Stimulated activated CD8-positive, alpha-beta memory T cell treated with anti-CD3 and anti-CD28 coated beads, Interleukin-4, amount 100 ng/mL, for 24 hours (primary cell): ENCODE results near the gene KIAA1549.
"Not testable (repeated sequence)": the region's sequence is repeated elsewhere in the genome, so short reads cannot be mapped to it uniquely, and the experiment has no call there.

Experiments
- DNase-seq: peaks from one replicate; pipeline ENCODE4 v3.0.0-alpha.2; 2020; ENCODE audit warnings: low read depth

Gene KIAA1549

DNA sequence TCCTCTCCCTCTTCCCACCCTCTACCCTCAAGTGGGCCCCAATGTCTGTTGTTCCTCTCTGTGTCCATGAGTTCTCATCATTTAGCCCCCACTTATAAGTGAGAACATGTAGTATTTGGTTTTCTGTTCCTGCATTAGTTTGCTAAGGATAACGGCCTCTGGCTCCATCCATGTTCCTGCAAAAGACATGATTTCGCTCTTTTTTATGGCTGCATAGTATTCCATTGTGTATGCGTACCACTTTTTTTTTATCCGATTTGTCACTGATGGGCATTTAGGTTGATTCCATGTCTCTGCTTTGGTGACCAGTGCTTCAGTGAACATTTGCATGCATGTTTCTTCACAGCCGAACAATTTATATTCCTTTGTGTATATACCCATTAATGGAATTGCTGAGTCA, 131.5 kb downstream of the KIAA1549 start:
- DNase-seq, result no peak

DNA sequence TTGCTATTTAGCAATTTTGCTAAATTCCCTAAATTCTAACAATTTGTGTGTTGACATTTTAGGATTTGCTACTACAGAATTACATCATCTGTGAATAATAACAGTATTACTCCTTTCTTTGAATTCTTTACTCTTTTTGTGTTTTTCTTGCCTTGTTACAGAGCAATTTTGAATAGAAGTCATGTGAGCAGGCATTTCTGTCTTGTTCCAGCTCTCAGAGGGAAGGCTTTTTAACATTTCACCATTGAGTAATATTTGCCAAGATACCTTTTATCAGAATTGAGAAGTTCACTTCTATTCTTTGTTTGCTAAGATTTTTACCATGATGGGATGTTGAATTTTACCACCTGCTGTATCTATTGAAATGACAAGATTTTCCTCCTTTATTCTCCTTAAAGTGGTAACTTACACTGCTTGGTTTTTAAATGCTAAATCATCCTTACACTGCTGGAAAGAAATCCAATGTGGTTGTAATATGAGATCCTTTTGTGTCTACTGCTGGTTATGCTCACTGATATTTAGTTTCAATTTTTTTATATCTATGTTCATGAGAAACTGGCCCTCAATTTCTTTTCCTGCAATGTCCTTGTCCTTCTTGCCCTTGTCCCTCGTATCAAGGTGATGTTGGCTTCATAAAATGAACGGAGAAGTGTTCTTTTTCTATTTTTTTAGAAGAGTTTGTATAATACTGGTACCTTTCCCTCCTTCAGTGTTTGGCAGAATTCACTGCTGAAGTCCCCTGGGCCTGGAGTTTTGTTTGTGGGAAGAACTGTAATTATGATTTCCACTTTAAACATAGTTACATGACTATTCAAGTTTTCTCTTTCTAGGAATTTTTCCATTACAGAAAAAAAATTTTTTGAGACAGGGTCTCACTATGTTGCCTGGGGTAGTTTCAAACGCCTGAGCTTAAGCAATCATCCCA, 132.9 kb downstream of the KIAA1549 start:
- DNase-seq, result no peak

DNA sequence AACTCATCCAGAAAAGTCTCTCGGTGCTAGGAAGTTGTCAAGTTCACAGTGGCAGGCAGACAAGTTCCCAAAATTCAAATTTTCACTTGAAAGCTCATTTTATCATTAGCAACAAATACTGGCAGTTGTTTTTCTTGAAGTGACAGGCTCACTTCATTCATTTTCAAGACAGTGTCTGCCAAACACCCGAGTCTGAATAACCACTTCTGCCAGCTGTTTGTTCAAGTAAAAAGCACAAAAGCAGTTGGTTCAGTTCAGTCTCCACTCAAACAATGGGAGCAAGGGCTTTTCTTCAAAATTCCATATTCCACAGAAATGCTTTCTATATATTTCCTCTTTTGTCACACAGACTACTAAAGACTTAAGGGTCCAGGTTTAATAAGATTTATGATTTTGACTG, 135.5 kb downstream of the KIAA1549 start:
- no peak for DNase-seq

DNA sequence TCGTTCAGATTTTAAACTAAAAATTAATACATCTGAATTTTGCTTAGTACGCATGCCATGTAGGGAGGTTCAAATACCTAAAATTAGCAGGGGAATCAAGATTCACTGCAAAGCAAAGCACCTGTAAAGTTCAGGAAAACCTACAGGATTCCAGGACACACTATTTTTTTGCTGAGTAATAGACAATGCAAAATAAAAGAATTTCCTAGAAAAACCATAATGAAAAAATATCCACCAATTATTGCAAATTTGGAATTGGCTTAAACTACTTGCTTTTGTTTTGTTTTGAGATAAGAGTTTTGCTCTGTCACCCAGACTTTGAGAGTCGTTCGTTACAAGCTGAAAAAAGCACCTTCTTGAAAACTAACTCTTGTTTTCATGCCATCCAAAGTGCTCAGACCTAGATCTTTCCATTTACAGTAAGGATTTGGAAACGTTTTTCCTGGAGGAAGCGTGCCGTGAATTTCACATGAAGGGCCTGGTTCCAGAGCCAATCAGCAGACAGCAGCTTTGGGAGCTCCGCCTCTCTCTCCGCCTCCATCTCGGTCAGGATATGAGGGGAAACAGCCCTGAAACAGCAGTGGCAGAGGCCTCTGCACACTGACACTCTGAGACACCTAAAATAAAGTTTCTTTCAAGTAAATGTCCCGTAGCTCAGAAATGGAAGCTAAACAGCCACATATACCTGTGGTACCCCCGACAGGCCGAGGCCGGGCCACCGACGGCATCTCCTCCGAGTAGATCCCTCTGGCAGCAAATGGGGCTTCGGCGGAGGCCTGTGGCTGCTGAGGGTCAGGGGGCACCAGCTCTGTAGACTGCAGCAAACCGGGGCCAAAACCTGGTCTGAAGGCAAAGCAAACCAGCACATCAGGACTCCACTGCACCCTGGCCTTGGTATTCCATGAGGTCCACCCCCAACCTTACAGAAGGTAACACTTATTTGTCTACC, 137.3 kb downstream of the KIAA1549 start:
- no peak for DNase-seq

DNA sequence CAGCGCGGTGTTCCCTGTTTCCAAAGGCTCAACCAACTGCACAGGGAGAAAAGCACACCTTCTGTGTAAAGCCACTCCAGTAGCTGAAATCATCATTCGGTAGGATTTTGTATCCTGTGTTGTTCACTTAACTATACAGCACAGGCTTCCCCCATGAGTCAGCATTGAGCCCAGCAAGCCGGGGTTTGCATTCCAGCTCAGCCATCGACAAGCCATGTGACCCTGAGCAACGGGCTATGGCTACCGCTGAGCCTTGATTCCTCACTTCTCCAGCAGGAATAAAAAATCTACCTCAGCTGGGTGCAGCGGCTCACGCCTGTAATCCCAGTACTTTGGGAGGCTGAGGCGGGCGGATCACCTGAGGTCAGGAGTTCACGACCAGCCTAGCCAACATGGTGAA, 139.1 kb downstream of the KIAA1549 start:
- DNase-seq, result no peak

DNA sequence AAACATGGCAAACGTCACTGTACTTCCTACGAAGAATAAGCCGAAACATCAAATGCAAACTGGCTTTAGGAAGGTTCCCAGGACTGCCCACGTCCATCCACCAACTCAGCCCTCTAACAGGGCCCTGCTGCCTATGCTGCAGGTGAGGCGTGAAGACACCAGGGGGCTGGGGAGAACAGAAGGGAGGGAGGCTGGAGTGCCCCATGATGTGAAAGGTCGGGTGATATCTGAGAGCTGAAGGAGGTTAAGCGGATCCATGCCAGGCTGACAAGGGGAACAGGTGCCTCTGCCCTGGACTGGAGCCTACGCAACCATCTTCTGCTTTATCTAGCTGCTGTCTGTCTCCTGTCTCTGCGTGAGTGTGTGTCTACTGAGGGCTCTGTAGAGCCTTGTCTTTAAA, 143.0 kb downstream of the KIAA1549 start:
- no peak for DNase-seq

DNA sequence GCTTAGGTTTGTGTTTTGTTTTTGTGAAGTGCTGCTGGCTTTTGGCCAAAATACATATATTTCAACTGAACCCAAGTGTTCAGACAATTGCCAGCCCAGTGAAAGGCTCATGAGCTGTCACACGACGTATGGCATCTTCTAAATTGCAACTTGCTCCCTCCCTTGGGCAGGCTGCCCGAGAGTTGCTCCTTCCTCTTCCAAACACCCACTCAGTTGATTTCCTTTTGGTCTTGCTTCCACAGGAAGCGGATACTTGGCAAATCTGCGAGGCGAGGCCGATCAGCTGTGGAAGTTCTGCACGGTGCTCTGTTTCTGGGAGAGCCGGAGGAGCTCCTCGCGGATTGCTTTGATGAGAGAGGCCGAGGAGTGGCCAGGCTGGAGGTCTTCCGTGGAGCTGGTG, 143.6 kb downstream of the KIAA1549 start:
- no peak for DNase-seq

DNA sequence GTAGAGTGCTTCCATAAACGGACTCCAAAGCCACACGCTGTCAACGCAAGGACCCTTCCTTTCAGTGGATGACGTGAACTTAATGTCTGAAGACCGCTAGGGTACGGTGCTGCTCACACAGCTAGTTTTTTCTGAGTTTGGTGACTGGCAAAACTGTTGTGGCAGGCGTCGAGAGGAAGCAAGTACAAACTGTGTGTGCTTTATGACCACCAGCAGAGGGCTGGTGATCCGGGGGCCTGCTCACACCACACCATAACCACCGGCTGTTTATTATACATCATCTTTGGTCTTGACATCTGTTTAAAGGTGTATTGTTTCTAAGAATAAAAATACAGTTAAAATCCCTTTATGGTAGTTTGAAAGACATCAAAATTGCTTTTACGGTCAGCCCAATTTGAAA, 146.1 kb downstream of the KIAA1549 start:
- no peak for DNase-seq

DNA sequence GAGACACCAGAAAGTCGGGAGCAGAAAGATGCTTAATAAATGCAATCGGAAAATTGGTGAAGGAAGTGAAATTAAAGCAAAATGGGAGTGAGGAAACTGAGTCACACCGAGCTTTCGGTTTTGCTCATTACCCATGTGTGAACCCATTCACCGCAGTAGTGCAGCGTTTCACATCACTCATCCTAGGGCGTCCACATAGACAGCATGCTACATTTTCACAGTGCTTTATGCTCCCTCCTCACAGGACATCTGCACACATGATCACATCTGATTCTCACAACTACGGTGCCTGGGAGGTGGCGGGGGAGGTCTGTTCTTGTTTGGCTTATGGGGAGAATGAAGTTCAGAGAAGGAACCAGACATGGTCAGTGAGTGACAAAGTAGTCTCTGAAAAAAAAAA, 146.6 kb downstream of the KIAA1549 start:
- no peak for DNase-seq

DNA sequence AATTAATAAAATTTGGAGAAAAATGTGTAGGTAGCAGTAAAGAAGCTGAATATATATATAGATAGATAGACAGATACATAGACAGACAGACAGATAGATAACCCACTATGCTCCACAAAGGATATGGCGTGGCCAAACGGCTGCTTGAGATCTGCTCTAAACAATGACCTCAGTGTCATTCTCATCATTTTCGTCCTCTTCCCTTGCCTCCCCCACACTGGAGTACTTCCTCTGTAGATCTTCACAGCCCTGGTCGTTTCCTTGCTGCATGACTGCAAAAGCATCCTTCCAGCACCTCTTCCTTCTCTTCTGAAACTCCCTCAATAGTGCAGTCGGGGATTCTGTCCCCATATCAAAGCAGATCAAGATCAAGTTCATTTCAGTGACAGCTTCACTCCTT, 147.6 kb downstream of the KIAA1549 start:
- no peak for DNase-seq

DNA sequence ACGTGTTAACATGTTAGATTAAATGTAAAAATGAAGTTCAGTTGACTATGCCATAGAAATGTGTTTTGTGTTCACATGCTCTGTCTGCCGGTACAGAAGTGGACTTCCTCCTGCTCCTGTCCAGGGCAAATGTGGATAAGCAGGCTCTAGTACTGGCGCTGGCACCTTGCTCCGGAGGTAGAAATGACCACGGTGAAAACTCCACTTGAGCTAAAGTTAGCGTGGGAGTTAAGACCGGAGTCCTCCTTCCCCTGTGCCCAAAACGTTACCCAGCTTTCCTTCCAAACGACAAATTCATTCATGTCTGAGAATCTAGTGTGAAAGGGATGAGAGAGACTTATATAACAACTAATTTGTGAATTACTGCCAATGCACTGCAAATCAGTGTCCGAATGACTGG, 148.2 kb downstream of the KIAA1549 start:
- DNase-seq, result no peak

DNA sequence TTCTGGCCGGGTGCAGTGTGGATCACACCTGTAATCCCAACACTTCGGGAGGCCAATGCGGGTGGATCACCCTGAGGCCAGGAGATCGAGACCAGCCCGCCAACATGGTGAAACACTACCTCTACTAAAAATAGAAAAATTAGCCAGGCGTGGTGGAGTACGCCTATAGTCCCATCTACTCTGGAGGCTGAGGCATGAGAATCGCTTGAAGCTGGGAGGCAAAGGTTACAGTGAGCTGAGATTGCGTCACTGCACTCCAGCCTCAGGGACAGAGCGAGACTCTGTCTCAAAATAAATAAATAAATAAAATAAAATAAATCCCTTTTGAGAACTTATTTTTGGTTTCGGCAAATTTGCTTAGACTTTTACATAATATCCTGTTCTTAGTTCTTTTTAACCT, 151.9 kb downstream of the KIAA1549 start:
- no peak for DNase-seq

DNA sequence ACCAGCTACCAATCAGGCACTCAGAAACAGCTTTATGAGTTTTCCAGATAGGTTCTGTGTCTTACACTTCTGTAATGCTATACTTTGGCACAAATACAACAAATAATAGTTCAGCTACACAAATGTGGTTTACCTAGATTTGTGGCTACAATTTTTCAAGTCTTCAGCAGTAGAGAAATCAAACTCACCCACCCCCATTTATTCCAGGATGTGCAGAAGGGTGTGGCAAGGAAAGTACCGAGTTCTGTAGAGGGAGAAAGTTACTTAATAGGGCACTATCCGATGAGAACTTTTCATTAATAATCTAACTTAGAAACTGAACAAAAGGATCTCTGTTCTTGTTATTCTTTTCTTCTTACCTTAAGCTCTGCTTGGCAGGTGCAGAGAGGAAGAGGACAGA, 152.9 kb downstream of the KIAA1549 start:
- DNase-seq, result no peak

DNA sequence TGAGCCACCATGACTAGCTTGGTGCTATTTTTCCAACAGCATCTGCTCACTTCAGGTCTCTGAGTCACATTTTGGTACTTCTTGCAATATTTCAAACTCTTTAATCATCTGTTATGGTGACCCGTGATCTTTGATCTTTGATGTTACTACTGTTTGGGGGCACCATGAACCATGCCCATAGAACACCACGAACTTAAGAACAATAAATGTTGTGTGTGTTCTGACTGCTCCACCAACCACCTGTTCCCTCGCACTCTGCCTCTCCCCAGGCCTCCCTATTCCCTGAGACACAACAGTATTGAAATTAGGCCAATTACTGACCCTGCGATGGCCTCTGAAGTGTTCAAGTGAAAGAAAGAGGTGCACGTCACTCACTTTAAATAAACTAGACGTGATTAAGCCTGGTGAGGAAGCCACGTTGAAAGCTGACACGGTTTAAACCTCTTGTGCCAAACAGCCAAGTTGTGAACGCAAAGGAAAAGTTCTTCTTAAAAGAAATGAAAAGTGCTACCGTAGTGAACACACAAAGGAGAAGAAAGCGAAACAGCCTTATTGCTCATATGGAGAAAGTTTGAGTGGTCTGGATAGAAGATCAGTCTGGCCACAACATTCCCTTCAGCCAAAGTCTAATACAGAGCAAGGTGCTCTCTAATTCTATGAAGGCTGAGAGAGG, 156.0 kb downstream of the KIAA1549 start:
- no peak for DNase-seq

DNA sequence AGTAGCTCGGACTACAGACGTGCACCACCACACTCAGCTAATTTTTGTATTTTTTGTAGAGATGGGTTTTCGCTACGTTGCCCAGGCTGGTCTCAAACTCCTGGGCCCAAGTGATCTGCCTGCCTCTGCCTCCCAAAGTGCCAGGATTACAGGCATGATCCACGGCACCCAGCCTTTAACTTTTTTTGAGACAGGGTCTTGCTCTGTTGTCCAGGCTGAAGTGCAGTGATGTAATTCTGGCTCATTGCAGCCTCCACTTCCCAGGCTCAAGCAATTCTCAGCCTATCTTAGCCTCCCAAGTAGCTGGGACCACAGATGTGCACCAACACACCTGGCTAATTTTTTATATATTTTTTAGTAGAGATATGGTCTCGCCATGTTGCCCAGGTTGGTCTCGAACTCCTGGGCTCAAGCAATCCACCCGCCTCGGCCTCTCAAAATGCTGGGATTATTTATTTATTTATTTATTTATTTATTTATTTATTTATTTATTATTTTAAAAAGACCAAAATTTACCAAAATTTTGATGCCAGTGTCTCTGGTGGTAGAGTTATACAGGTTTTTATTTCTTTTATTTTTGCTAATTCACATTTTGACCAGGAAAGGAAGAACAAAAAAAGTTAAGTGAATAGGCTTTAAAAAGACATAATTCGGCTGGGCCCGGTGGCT, 158.2 kb downstream of the KIAA1549 start:
- no peak for DNase-seq

DNA sequence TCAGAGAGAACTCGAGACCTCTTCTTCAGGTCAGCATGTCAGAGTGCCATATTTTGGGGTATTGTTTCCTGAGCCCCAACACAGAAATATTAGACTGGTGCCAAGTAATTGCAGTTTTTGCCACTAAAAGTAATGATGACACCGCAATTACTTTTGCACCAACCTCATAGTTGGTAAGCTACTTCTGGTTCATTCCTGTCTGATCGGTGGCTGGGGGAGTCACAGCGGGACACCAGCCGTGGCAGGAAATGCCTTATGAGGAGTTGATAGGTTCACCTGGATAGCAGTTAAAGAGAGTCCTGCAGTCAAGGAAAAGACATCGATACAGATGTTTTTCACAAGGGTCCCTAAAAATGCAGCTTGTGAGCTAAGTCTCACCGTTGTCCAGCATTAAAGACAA, 159.3 kb downstream of the KIAA1549 start:
- no peak for DNase-seq

DNA sequence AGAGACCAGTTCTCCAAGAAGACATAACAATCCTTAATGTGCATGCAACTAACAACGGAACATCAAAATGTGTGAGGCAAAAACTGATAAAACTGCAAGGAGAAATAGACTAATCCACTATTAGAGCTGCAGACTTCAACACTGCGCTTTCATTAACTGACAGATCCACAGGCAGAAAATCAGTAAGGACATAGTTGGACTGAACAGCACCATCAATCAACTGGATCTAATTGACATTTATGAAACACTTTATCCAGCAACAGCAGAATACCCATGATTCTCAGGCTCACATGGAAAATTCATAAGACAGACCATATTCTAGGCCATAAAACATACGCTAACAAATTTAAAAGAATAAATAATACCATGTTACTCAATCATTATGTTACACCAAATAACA, 161.6 kb downstream of the KIAA1549 start:
- DNase-seq, result no peak

DNA sequence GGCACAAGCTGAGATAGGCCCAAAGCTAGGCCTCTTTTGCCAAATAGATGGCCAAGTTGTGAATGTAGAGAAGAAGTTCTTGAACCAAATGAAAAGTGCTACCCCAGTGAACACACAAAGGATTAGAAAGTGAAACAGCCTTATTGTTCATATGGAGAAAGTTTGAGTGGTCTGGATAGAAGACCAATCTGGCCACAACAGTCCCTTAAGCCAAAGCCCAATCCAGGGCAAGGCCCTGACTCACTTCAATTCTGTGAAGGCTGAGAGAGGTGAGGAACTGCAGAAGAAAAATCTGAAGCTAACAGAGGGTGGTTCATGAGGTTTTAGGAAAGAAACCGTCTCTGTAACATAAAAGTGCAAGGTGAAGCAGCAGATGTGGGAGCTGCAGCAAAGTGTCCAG, 164.5 kb downstream of the KIAA1549 start:
- DNase-seq, result no peak

DNA sequence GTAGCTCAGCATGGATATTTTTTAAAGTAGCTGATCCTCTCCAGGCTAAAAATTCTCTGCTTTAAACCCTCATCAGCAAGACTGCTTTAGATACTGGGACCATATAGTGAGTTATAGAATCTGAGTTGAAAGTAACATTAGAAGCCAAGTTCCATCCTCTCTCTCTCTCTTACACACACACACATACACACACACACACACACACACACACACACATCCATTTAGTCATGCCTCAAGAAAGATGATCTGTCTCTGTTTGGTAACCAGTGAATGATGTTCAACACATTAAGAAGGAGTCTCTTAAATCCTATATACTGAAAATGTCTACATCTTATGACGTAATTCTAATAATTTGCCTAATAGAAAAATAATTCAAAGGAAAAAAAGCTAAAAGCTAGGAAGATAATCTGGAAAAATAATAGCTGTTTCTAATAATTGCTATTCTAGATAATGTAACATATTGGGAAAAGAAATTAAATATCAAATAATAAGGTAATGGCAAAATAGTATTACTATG, 166.3 kb downstream of the KIAA1549 start:
- DNase-seq, result no peak

DNA sequence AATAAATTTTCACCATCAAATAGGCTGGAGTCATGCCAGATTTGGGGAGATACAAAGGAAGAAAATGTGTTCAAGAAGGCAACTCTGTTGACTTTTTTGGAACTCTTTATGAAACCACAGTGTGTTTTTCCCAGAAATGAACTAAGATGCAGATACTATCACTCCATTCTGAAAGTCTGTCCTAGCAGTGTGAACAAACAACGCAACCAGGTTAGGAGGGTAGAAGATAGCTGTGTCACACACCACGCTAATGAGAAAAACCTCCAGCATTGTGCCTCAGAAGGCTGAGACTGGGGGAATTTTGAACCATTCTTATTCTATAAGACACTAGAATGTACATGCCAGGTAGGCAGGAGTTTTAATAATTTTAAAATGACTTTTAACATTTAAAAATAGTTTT, 167.2 kb downstream of the KIAA1549 start:
- DNase-seq, result no peak

DNA sequence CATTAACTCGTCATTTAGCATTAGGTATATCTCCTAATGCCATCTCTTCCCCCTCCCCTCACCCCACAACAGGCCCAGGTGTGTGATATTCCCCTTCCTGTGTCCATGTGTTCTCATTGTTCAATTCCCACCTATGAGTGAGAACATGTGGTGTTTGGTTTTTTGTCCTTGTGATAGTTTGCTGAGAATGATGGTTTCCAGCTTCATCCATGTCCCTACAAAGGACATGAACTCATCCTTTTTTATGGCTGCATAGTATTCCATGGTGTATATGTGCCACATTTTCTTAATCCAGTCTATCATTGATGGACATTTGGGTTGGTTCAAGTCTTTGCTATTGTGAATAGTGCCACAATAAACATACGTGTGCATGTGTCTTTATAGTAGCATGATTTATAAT, 169.9 kb downstream of the KIAA1549 start:
- DNase-seq, result not testable (repeated sequence)

DNA sequence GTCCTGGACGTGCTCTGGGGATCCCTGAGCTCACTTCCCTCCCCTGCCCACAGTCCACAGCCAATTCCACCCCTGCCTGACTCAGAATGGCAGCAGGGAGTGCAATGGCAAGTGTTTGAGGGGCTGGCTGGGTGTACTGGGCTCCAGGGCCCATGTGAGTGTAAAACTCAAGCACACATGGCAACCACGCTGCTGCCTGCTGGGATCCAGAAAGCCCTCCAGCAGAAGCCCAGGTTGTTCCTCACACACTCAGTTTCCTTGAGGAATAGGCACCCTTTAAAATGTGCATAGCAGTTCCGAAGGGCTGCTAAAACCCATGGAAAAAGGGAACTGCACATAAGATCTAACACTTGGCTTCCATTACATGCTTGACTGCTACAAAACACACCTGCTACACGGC, 171.8 kb downstream of the KIAA1549 start:
- no peak for DNase-seq
